Activated CD8-positive, alpha-beta memory T cell treated with anti-CD3 and anti-CD28 coated beads, Interleukin-2, amount 10 ng/mL, durations not matched to agents 7 days and 5 days (primary cell): ENCODE results near the gene PDCD10. TPM values are rescaled to one million over a fixed set of nuclear protein-coding genes. Genes with fewer than 3 reads are reported as not detected.

Source experiments
- ATAC-seq: fragments of 150-1000 bp; cut with Tn5 transposase; one replicate; pipeline ENCODE4 v1.10.0; 2021; ENCODE audit warnings: moderate library complexity
- CTCF ChIA-PET: fragments of 350-600 bp; sonication (Branson Sonifier 250); formaldehyde crosslinking; loops from one replicate; lab custom pipeline; 2021; ENCODE audit warnings: antibody characterized with exemption; lab: Charles Lee
- DNase-seq: peaks from one replicate; pipeline ENCODE4 v3.0.0-alpha.2; 2020
- H3K27ac Mint-ChIP-seq: one replicate; pipeline ENCODE4 v1.8.0; 2021; ENCODE audit warnings: mild to moderate bottlenecking, mixed read lengths
- H3K27me3 Mint-ChIP-seq: one replicate; pipeline ENCODE4 v1.8.0; 2021; ENCODE audit warnings: mixed read lengths
- H3K36me3 Mint-ChIP-seq: one replicate; pipeline ENCODE4 v1.8.0; 2021; ENCODE audit warnings: mild to moderate bottlenecking, mixed read lengths
- H3K4me1 Mint-ChIP-seq: one replicate; pipeline ENCODE4 v1.8.0; 2021; ENCODE audit warnings: mixed read lengths
- H3K4me3 Mint-ChIP-seq: one replicate; pipeline ENCODE4 v1.8.0; 2021; ENCODE audit warnings: mild to moderate bottlenecking, moderate library complexity, mixed read lengths
- H3K9me3 Mint-ChIP-seq: one replicate; pipeline ENCODE4 v1.8.0; 2022; ENCODE audit warnings: low read depth, mixed read lengths
- total RNA-seq, 2 experiments: library from RNA; stranded (reverse); gene quantifications; one replicate each; pipeline ENCODE4 v1.2.3, GENCODE V29; 2021

PDCD10 gene
- total RNA-seq, 2 experiments from 2014 or later, result 54.1 to 68.8 TPM

GRCh38 chr3:167694121-167694520 lies 40.6 kb downstream of the PDCD10 start:
- peaks cover 35% of the 10 kb centered on the region for H3K36me3 Mint-ChIP-seq
- H3K9me3 Mint-ChIP-seq, result no peaks in the 10 kb centered on the region
- H3K4me1 Mint-ChIP-seq, result peaks cover 32% of the 10 kb centered on the region
- CTCF ChIA-PET, result interaction anchor here (0.9 kb wide), 1 partner anchor 9 kb away, joined by 6 read pairs; no protein-coding TSS in a partner anchor
- no peak for ATAC-seq
- DNase-seq, result no peak
- H3K27ac Mint-ChIP-seq, result no peak overlapping the region
- no peak overlapping the region for H3K4me3 Mint-ChIP-seq
- no peaks in the 10 kb centered on the region for H3K27me3 Mint-ChIP-seq

GRCh38 chr3:167691366-167691765 lies 43.3 kb downstream of the PDCD10 start:
- peak overlapping the region; percentile 68 for H3K27ac Mint-ChIP-seq
- no peaks in the 10 kb centered on the region for H3K9me3 Mint-ChIP-seq
- H3K4me1 Mint-ChIP-seq, result peaks cover 17% of the 10 kb centered on the region
- ATAC-seq (peak; percentile 98), DNase-seq (peak; percentile 71)
- CTCF ChIA-PET, result interaction anchor here (0.7 to 0.8 kb wide), 2 partner anchors 191 to 311 kb away, joined by 3 read pairs; partner anchors contain the start of gene ZBBX
- peaks cover 26% of the 10 kb centered on the region for H3K36me3 Mint-ChIP-seq
- no peaks in the 10 kb centered on the region for H3K27me3 Mint-ChIP-seq
- H3K4me3 Mint-ChIP-seq, result no peak overlapping the region

- peaks cover 3% of the 10 kb centered on the region for H3K4me1 Mint-ChIP-seq
- CTCF ChIA-PET, result interaction anchor here (1.0 to 1.9 kb wide), 11 partner anchors 8 to 304 kb away, joined by 3 to 10 read pairs (median 4); partner anchors contain the start of gene ZBBX
- no peaks in the 10 kb centered on the region for H3K27me3 Mint-ChIP-seq
- peaks cover 24% of the 10 kb centered on the region for H3K36me3 Mint-ChIP-seq
- no peak overlapping the region for H3K27ac Mint-ChIP-seq
- no peak overlapping the region for H3K4me3 Mint-ChIP-seq
- DNase-seq (peak; percentile 55), ATAC-seq (peak; percentile 68)
- H3K9me3 Mint-ChIP-seq, result no peaks in the 10 kb centered on the region
Observed at GRCh38 chr3:167684388-167684993, 50.2 kb downstream of the PDCD10 start.

GRCh38 chr3:167679526-167679925 lies 55.2 kb downstream of the PDCD10 start:
- DNase-seq, result no peak
- no peak for ATAC-seq
- no peak overlapping the region for H3K4me3 Mint-ChIP-seq
- no peaks in the 10 kb centered on the region for H3K27me3 Mint-ChIP-seq
- no peak overlapping the region for H3K27ac Mint-ChIP-seq
- H3K36me3 Mint-ChIP-seq, result peaks cover 53% of the 10 kb centered on the region
- CTCF ChIA-PET, result no interaction called here
- H3K9me3 Mint-ChIP-seq, result peaks cover 11% of the 10 kb centered on the region
- no peaks in the 10 kb centered on the region for H3K4me1 Mint-ChIP-seq

- no peak overlapping the region for H3K4me3 Mint-ChIP-seq
- H3K36me3 Mint-ChIP-seq, result peaks cover 60% of the 10 kb centered on the region
- H3K4me1 Mint-ChIP-seq, result no peaks in the 10 kb centered on the region
- DNase-seq, result no peak
- CTCF ChIA-PET, result interaction anchor here (0.9 kb wide), 1 partner anchor 8 kb away, joined by 3 read pairs; no protein-coding TSS in a partner anchor
- H3K9me3 Mint-ChIP-seq, result peaks cover 11% of the 10 kb centered on the region
- ATAC-seq, result no peak
- H3K27ac Mint-ChIP-seq, result no peak overlapping the region
- no peaks in the 10 kb centered on the region for H3K27me3 Mint-ChIP-seq
Observed at GRCh38 chr3:167675848-167676247, 58.8 kb downstream of the PDCD10 start.

- Mint-ChIP-seq H3K36me3 (peaks cover 51% of the 10 kb centered on the region), H3K27ac (no peak overlapping the region), H3K4me3 (no peak overlapping the region), H3K4me1 (no peaks in the 10 kb centered on the region), H3K9me3 (peaks cover 11% of the 10 kb centered on the region), H3K27me3 (no peaks in the 10 kb centered on the region)
- no peak for DNase-seq
- CTCF ChIA-PET, result interaction anchor here (2.2 kb wide), 1 partner anchor 12 kb away, joined by 10 read pairs; no protein-coding TSS in a partner anchor
- no peak for ATAC-seq
Observed at GRCh38 chr3:167673221-167673620, 61.5 kb downstream of the PDCD10 start.

GRCh38 chr3:167671878-167672427 lies 62.7 kb downstream of the PDCD10 start:
- H3K9me3 Mint-ChIP-seq, result peaks cover 10% of the 10 kb centered on the region
- ATAC-seq (no peak), DNase-seq (no peak)
- no peak overlapping the region for H3K27ac Mint-ChIP-seq
- peaks cover 43% of the 10 kb centered on the region for H3K36me3 Mint-ChIP-seq
- H3K4me3 Mint-ChIP-seq, result no peak overlapping the region
- no peaks in the 10 kb centered on the region for H3K27me3 Mint-ChIP-seq
- no peaks in the 10 kb centered on the region for H3K4me1 Mint-ChIP-seq
- CTCF ChIA-PET, result interaction anchor here (1.1 kb wide), 1 partner anchor 12 kb away, joined by 4 read pairs; no protein-coding TSS in a partner anchor

GRCh38 chr3:167669699-167670098 lies 65.0 kb downstream of the PDCD10 start:
- no peak overlapping the region for H3K27ac Mint-ChIP-seq
- CTCF ChIA-PET, result interaction anchor here (1.0 kb wide), 1 partner anchor 31 kb away, joined by 3 read pairs; no protein-coding TSS in a partner anchor
- H3K4me1 Mint-ChIP-seq, result no peaks in the 10 kb centered on the region
- H3K4me3 Mint-ChIP-seq, result no peak overlapping the region
- H3K27me3 Mint-ChIP-seq, result no peaks in the 10 kb centered on the region
- DNase-seq (no peak), ATAC-seq (no peak)
- peaks cover 20% of the 10 kb centered on the region for H3K36me3 Mint-ChIP-seq
- no peaks in the 10 kb centered on the region for H3K9me3 Mint-ChIP-seq

- Mint-ChIP-seq H3K4me3 (no peak overlapping the region), H3K4me1 (no peaks in the 10 kb centered on the region), H3K27ac (no peak overlapping the region), H3K27me3 (no peaks in the 10 kb centered on the region), H3K36me3 (peaks cover 10% of the 10 kb centered on the region), H3K9me3 (no peaks in the 10 kb centered on the region)
- DNase-seq, result no peak
- CTCF ChIA-PET, result no interaction called here
- ATAC-seq, result no peak
Observed at GRCh38 chr3:167668651-167669050, 66.0 kb downstream of the PDCD10 start.

GRCh38 chr3:167666563-167666962 lies 68.1 kb downstream of the PDCD10 start:
- DNase-seq, result no peak
- H3K4me1 Mint-ChIP-seq, result no peaks in the 10 kb centered on the region
- H3K4me3 Mint-ChIP-seq, result no peak overlapping the region
- no peaks in the 10 kb centered on the region for H3K9me3 Mint-ChIP-seq
- H3K27ac Mint-ChIP-seq, result no peak overlapping the region
- CTCF ChIA-PET, result no interaction called here
- ATAC-seq, result no peak
- peaks cover 4% of the 10 kb centered on the region for H3K36me3 Mint-ChIP-seq
- H3K27me3 Mint-ChIP-seq, result no peaks in the 10 kb centered on the region

- DNase-seq (no peak), ATAC-seq (no peak)
- no peaks in the 10 kb centered on the region for H3K27me3 Mint-ChIP-seq
- no peaks in the 10 kb centered on the region for H3K36me3 Mint-ChIP-seq
- no peak overlapping the region for H3K27ac Mint-ChIP-seq
- CTCF ChIA-PET, result no interaction called here
- H3K4me3 Mint-ChIP-seq, result no peak overlapping the region
- H3K4me1 Mint-ChIP-seq, result no peaks in the 10 kb centered on the region
- no peaks in the 10 kb centered on the region for H3K9me3 Mint-ChIP-seq
Observed at GRCh38 chr3:167662919-167663400, 71.7 kb downstream of the PDCD10 start.

GRCh38 chr3:167657684-167658225 lies 76.9 kb downstream of the PDCD10 start:
- H3K4me1 Mint-ChIP-seq, result no peaks in the 10 kb centered on the region
- H3K27me3 Mint-ChIP-seq, result no peaks in the 10 kb centered on the region
- no peaks in the 10 kb centered on the region for H3K36me3 Mint-ChIP-seq
- H3K27ac Mint-ChIP-seq, result no peak overlapping the region
- ATAC-seq, result no peak
- no peak overlapping the region for H3K4me3 Mint-ChIP-seq
- CTCF ChIA-PET, result interaction anchor here (1.5 kb wide), 1 partner anchor 27 kb away, joined by 3 read pairs; no protein-coding TSS in a partner anchor
- DNase-seq, result no peak
- no peaks in the 10 kb centered on the region for H3K9me3 Mint-ChIP-seq

- ATAC-seq, result no peak
- H3K36me3 Mint-ChIP-seq, result no peaks in the 10 kb centered on the region
- H3K27me3 Mint-ChIP-seq, result no peaks in the 10 kb centered on the region
- CTCF ChIA-PET, result interaction anchor here (1.5 kb wide), 1 partner anchor 28 kb away, joined by 3 read pairs; no protein-coding TSS in a partner anchor
- no peaks in the 10 kb centered on the region for H3K9me3 Mint-ChIP-seq
- H3K27ac Mint-ChIP-seq, result no peak overlapping the region
- H3K4me3 Mint-ChIP-seq, result no peak overlapping the region
- no peaks in the 10 kb centered on the region for H3K4me1 Mint-ChIP-seq
- DNase-seq, result no peak
Observed at GRCh38 chr3:167656821-167657220, 77.9 kb downstream of the PDCD10 start.
